ENCODE results near the gene CDK5RAP2. TPM values are rescaled to one million over a fixed set of nuclear protein-coding genes. Genes with fewer than 3 reads are reported as not detected.

The CDK5RAP2 gene
- total and polyA plus RNA-seq, 2 experiments from 2014 or later = 52.6 to 77.0 TPM

- no peak overlapping the region for H3K4me2 ChIP-seq (ENCODE audit: unreplicated experiment)
- no peaks in the 10 kb centered on the region for H4K20me1 ChIP-seq (ENCODE audit: insufficient read depth)
- H3K9me2 ChIP-seq (ENCODE audit: insufficient read depth) = no peaks in the 10 kb centered on the region
- TF ChIP-seq EZH2 (IDR thresholded peaks at IDR 0.05; ENCODE audit: insufficient read depth, poor library complexity, severe bottlenecking) (no peak), EZH2phosphoT487 (IDR thresholded peaks at IDR 0.05; ENCODE audit: insufficient read depth, low read depth) (no peak)
- no peaks in the 10 kb centered on the region for H3K79me2 ChIP-seq (ENCODE audit: insufficient read depth)
- in situ Hi-C loops (cut with MboI) = no loop called here
- no peak overlapping the region for H3K4me3 ChIP-seq
- WGBS, 2 experiments (ENCODE audit: low coverage in 1 of 2, low lambda C conversion rate in 2 of 2, missing lambda C conversion rate in 2 of 2) = 88 to 91% methylated on average over 12 of the region's 12 CpGs
- peaks cover 11% of the 10 kb centered on the region; the same call in 1 of the 2 replicates for H3K36me3 ChIP-seq (ENCODE audit: low read depth)
- H3K4me1 ChIP-seq (ENCODE audit: insufficient read depth) = peaks cover 29% of the 10 kb centered on the region
- H3K9me3 ChIP-seq (ENCODE audit: low read depth) = no peaks in the 10 kb centered on the region
- H3K27me3 ChIP-seq (replicated peaks; ENCODE audit: insufficient read depth) = no peaks in the 10 kb centered on the region
- H3F3A ChIP-seq (ENCODE audit: insufficient read depth) = peaks cover 14% of the 10 kb centered on the region
- H2AFZ ChIP-seq = no peak overlapping the region
- no peak overlapping the region for H3K27ac ChIP-seq
- no peak for DNase-seq
- no peak overlapping the region for H3K9ac ChIP-seq
These were observed 189.3 kb downstream of the CDK5RAP2 start for GRCh38 chr9:120390637-120391190.

GRCh38 chr9:120389867-120390266 is 190.1 kb downstream of the CDK5RAP2 start:
- in situ Hi-C loops (cut with MboI) = no loop called here
- no peak for DNase-seq
- Histone ChIP-seq H3K4me3 (no peak overlapping the region), H3K9me3 (ENCODE audit: low read depth) (no peaks in the 10 kb centered on the region), H3K9ac (no peak overlapping the region), H3K4me2 (ENCODE audit: unreplicated experiment) (no peak overlapping the region), H4K20me1 (ENCODE audit: insufficient read depth) (no peaks in the 10 kb centered on the region), H3K4me1 (ENCODE audit: insufficient read depth) (peaks cover 21% of the 10 kb centered on the region), H3K36me3 (ENCODE audit: low read depth) (peaks cover 11% of the 10 kb centered on the region; the same call in 1 of the 2 replicates), H3K27me3 (replicated peaks; ENCODE audit: insufficient read depth) (no peaks in the 10 kb centered on the region), H3K79me2 (ENCODE audit: insufficient read depth) (no peaks in the 10 kb centered on the region), H3F3A (ENCODE audit: insufficient read depth) (peaks cover 5% of the 10 kb centered on the region), H2AFZ (no peak overlapping the region), H3K9me2 (ENCODE audit: insufficient read depth) (no peaks in the 10 kb centered on the region), H3K27ac (no peak overlapping the region)
- WGBS, 2 experiments (ENCODE audit: low coverage in 1 of 2, low lambda C conversion rate in 2 of 2, missing lambda C conversion rate in 2 of 2) = 83 to 91% methylated on average over 8 of the region's 8 CpGs
- TF ChIP-seq EZH2 (IDR thresholded peaks at IDR 0.05; ENCODE audit: insufficient read depth, poor library complexity, severe bottlenecking) (no peak), EZH2phosphoT487 (IDR thresholded peaks at IDR 0.05; ENCODE audit: insufficient read depth, low read depth) (no peak)

GRCh38 chr9:120389300-120389699 is 190.7 kb downstream of the CDK5RAP2 start:
- H3K4me1 ChIP-seq (ENCODE audit: insufficient read depth) = peaks cover 19% of the 10 kb centered on the region
- peaks cover 11% of the 10 kb centered on the region; the same call in 1 of the 2 replicates for H3K36me3 ChIP-seq (ENCODE audit: low read depth)
- DNase-seq = no peak
- H3K9ac ChIP-seq = no peak overlapping the region
- 94 to 100% methylated on average over 4 of the region's 4 CpGs for WGBS, 2 experiments (ENCODE audit: low coverage in 1 of 2, low lambda C conversion rate in 2 of 2, missing lambda C conversion rate in 2 of 2)
- no peak overlapping the region for H3K27ac ChIP-seq
- no peaks in the 10 kb centered on the region for H4K20me1 ChIP-seq (ENCODE audit: insufficient read depth)
- TF ChIP-seq EZH2phosphoT487 (IDR thresholded peaks at IDR 0.05; ENCODE audit: insufficient read depth, low read depth) (no peak), EZH2 (IDR thresholded peaks at IDR 0.05; ENCODE audit: insufficient read depth, poor library complexity, severe bottlenecking) (no peak)
- H3K4me2 ChIP-seq (ENCODE audit: unreplicated experiment) = no peak overlapping the region
- no peaks in the 10 kb centered on the region for H3K9me3 ChIP-seq (ENCODE audit: low read depth)
- no peaks in the 10 kb centered on the region for H3K79me2 ChIP-seq (ENCODE audit: insufficient read depth)
- H3K27me3 ChIP-seq (replicated peaks; ENCODE audit: insufficient read depth) = no peaks in the 10 kb centered on the region
- no peaks in the 10 kb centered on the region for H3F3A ChIP-seq (ENCODE audit: insufficient read depth)
- no peaks in the 10 kb centered on the region for H3K9me2 ChIP-seq (ENCODE audit: insufficient read depth)
- in situ Hi-C loops (cut with MboI) = no loop called here
- no peak overlapping the region for H2AFZ ChIP-seq
- H3K4me3 ChIP-seq = no peak overlapping the region

GRCh38 chr9:120388003-120388855 is 191.7 kb downstream of the CDK5RAP2 start:
- Histone ChIP-seq H4K20me1 (ENCODE audit: insufficient read depth) (no peaks in the 10 kb centered on the region), H3K9me2 (ENCODE audit: insufficient read depth) (no peaks in the 10 kb centered on the region), H3K27me3 (replicated peaks; ENCODE audit: insufficient read depth) (no peaks in the 10 kb centered on the region), H3F3A (ENCODE audit: insufficient read depth) (no peaks in the 10 kb centered on the region), H3K9ac (no peak overlapping the region), H3K4me2 (ENCODE audit: unreplicated experiment) (no peak overlapping the region), H3K4me3 (no peak overlapping the region), H3K36me3 (ENCODE audit: low read depth) (peaks cover 11% of the 10 kb centered on the region; the same call in 1 of the 2 replicates), H3K79me2 (ENCODE audit: insufficient read depth) (no peaks in the 10 kb centered on the region), H2AFZ (no peak overlapping the region), H3K27ac (no peak overlapping the region), H3K4me1 (ENCODE audit: insufficient read depth) (peaks cover 12% of the 10 kb centered on the region), H3K9me3 (ENCODE audit: low read depth) (no peaks in the 10 kb centered on the region)
- TF ChIP-seq EZH2 (IDR thresholded peaks at IDR 0.05; ENCODE audit: insufficient read depth, poor library complexity, severe bottlenecking) = no peak
- no peak for TF ChIP-seq EZH2phosphoT487 (IDR thresholded peaks at IDR 0.05; ENCODE audit: insufficient read depth, low read depth)
- in situ Hi-C loops (cut with MboI) = no loop called here
- no peak for DNase-seq
- 87 to 88% methylated on average over 24 of the region's 24 CpGs for WGBS, 2 experiments (ENCODE audit: low coverage in 1 of 2, low lambda C conversion rate in 2 of 2, missing lambda C conversion rate in 2 of 2)
